HG03039 (cell line): ENCODE measurements around the gene SULF2.

ENCODE experiments used
- ATAC-seq: cut with Tn5 transposase; IDR thresholded peaks from one replicate; pipeline ENCODE4 v1.9.1; 2021; ENCODE audit warnings: mild to moderate bottlenecking, moderate library complexity; ENCODE audit not compliant: unreplicated experiment

Gene SULF2

GRCh38 chr20:47740862-47741184 is 44.5 kb downstream of the SULF2 start:
- no peak for ATAC-seq

DNA sequence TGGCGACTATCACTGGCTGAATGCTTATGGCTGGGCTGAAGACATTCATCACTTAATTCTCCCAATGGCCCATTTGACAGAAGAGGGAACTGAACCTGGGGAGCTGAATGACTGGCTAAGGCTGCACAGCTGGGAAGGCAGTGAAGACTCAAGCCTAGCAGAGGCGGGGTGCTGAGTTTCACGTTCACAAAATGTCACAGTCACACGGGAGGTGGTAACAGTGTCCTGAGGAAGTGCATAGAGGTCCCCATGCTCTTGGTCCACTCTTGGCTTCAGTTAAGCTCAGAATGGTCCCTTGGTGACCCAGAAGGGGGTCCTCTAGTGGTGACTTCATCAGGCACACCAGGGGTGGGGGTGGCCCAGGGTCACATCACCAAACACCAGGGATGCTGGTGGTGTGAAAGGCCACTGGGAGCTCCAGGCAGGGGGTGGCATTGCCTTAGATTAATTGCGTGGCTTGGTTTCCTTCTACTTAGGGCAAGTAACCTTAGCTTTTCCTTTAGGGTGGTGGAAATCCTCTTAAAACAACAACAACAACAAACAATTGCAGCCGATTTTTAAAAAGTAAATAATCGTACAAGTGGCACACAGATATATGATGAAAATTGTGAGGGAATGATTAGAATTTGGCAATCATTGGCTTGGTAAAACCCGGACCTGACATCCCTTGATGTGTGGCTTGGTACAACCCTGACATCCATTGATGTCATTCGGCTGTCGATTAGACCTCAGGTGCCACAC is 45.0 kb downstream of the SULF2 start:
- ATAC-seq: no peak

GRCh38 chr20:47737923-47738322 is 47.4 kb downstream of the SULF2 start:
- ATAC-seq: no peak

GRCh38 chr20:47736570-47737152 is 48.6 kb downstream of the SULF2 start:
- no peak for ATAC-seq

- no peak for ATAC-seq
Measured at GRCh38 chr20:47735412-47736400, 49.6 kb downstream of the SULF2 start.

- ATAC-seq: no peak
Measured at GRCh38 chr20:47734870-47735269, 50.4 kb downstream of the SULF2 start.

DNA sequence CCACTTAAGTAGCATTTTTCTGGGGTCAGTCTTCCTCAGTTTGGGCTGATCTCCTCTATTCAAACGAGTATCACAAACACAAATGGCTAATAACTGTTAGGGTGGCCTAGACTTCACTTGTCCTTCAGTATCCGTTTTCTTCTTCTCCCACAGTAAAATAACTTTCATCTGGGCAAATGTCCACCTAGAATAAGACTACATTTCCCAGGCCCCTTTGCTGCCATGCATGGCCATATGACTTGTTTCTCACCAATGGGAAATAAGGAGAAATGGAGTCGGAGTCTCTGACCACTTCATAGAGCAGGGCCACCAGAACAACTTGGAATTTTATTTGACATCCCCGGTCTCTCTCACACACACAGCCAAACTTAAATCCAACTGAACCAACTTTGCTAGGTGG is 51.4 kb downstream of the SULF2 start:
- ATAC-seq: no peak

DNA sequence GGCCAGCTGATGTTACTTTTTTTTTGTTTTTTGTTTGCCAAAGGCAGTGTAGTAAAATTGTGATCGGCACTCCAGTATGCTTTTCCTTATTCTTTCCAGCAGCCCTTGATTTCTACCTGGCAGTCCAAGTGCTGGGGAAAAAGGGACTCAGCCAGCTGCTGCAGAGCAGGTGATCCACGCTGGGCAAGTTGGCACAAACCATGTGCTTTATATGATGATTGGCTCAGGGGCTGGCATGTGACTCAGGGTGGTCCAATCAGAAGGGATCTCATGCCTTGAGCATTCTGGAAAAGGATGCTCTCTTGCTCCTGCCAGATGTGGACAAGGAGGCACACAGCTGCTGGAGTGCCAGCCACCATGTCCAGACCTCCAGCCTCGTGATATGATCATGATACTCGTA is 54.5 kb downstream of the SULF2 start:
- no peak for ATAC-seq

- no peak for ATAC-seq
Measured at GRCh38 chr20:47729472-47729871, 55.8 kb downstream of the SULF2 start.

DNA sequence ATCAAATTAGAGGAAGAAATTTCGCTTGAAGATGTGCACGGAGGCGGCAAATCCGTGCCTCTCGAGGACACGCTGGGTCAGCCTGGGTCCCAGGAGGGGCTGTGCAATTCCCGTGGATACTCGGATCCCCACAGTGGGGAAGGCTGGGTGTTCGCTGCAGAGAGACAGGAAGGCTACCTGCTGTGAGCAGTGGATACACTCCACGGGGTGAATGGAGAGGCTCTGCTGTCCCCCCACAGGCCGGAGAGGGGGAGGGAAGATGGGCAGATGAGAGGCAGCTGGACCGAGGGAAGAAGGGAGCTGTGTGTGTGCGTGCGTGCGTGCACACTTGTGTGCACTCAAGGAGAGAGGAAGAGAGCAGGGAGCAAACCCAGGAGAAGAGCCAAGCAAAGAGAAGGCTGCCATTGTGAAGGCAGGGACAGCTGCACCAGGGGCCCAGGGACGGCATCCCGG is 57.3 kb downstream of the SULF2 start:
- no peak for ATAC-seq

DNA sequence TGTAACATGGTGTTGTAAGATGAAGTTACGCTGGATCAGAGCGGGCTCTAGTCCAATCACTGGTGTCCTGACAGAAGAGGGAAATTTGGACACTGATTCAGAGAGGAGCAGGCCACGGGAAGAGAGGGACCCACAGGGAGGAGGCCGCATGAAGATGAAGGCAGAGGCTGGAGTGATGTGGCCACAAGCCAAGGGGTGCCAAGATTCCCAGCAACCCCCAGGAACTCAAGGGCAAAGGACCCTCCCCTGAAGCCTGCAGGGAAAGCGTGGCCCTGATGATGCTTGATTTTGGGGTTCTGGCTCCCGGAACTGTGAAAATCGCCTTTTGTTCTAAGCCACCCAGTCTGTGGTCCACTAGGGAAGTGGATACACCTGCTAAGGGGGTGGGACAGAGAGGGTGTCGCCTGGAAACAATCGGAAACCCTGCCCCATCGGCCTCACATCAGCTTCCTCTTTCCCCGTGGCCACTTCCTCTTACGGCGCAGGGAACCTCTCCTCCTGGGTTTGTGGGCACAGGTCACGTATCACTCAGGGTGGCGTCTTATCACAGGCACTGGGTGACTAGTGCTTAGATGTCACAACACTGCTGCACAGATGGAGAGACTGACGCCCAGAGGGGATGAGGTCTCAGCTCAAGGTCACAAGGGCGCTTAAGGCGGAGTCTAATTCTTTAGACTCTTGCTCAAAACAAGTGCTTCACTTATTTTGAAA is 58.0 kb downstream of the SULF2 start:
- ATAC-seq: no peak

DNA sequence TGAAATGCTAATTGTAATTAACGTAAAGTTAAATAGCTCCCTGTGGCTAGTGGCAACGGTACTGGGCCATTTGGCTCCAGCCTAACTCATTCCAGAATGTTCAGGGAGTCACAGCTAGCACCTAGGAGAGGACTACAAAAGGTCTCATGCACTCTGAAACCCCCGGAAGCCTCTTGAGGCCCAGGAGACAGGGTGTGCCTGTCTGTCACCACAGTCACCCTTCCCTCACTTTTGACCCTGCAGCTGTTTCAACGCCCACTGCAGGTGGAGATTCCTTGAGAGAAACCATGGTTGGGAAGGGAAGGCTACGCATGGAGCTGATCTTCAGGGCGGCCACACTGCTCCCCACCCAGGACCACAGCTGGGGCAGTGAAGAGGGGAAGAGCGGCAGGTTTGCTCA is 58.6 kb downstream of the SULF2 start:
- no peak for ATAC-seq

DNA sequence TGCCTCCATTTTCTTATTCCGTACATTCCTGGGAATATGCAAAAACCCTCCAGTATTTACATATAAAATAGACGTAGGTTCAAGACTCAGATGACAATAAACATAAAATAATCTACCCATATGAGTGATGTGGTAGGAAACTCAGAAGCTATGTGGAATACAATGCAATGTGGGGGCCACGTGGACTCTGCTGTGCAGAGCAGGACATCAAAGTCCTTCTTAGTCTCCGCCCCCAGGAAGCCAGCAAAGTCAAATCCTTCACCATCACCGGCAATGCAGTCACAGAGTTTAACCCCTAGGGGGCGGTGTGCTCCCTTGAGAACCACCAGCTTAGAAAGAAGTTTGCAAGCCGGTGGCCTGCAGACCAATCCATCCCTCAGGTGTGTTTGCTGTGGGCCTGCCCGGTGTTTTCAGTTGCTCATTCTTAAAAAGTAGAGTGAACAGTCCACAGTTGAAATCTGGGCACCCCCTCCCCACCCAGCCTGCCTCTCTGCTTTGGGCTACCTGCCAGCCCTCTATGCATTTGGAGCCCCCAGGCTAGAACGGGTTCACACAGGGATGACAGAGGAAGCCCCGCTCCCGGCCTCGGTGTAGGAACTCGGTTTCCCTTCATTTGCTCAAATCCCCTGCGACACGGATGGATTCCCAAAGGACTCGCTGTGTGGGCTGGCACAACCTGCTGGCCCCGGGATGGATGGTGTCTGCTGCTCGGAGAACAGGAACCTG is 59.9 kb downstream of the SULF2 start:
- ATAC-seq: no peak

- ATAC-seq: no peak
Measured at GRCh38 chr20:47724910-47725247, 60.4 kb downstream of the SULF2 start.

DNA sequence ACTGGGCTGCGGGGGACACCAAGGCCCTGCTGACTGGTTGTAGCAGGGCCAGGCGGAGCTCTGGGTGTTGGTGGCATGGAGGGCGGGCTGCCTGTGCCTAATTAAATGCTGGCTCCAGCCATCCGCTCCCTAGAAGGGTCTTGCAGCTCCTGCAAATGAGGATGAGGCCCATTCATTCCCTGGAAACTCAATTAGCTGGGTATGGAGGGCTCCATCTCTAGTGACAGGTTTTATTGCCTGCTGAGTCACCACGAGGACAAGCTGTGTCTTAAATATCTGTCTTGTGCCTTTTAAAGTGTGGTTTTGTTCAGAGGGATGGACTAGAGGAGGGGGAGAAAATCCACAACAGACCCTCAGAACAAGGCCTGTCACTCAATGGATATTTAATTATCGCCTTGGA is 60.9 kb downstream of the SULF2 start:
- ATAC-seq: no peak

GRCh38 chr20:47723322-47723721 is 62.0 kb downstream of the SULF2 start:
- no peak for ATAC-seq

- no peak for ATAC-seq
Measured at GRCh38 chr20:47720636-47721427, 64.4 kb downstream of the SULF2 start.

DNA sequence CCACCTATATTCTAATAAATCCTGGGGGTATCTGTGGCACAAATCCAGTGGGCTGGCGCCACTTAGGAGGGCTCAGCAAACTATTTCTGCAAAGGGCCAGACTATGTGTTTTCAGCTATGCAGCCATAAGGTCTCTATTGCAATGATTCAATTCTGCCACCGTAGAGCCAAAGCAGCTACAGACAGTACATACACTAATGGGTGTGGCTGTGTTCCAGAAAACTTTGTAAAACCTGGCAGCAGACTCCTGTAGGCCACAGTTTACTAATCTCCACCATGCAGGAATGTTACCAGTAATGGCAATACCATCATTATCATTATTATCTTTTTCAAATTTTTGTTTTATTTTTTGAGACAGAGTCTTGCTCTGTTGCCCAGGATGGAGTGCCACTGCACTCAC is 65.7 kb downstream of the SULF2 start:
- no peak for ATAC-seq

GRCh38 chr20:47719211-47719610 is 66.1 kb downstream of the SULF2 start:
- ATAC-seq: no peak

DNA sequence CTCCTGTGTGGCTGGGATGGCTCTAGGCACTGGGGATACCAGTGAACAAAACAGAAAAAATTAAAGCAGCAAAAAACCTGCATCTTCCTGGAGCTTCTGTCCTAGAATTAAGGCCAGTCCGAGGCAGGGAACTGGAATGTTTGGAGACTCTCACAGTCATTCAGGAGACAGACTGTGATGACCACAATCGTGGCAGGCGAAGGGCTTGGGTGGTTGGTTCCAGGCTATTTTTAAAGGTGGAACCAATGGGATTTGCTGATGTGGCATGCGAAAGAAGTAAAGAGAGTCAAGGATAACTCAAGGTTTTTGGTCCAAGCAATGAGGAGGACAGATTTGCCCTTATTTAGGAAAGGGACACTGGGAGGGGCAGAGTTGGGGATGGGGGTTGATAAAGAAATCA is 66.9 kb downstream of the SULF2 start:
- ATAC-seq: no peak
